Uterine smooth muscle cell (primary cell): ENCODE results near the gene SLC47A2. TPM values are rescaled to one million over a fixed set of nuclear protein-coding genes. Genes with fewer than 3 reads are reported as not detected.

Experiments
- total RNA-seq: library from RNA; depleted of rRNA; stranded (reverse); fragments of >200 nt; gene quantifications from 2 replicates; pipeline ENCODE4 v1.2.3, GENCODE V29; 2014

Gene SLC47A2
- not detected in 2 replicates for total RNA-seq

DNA sequence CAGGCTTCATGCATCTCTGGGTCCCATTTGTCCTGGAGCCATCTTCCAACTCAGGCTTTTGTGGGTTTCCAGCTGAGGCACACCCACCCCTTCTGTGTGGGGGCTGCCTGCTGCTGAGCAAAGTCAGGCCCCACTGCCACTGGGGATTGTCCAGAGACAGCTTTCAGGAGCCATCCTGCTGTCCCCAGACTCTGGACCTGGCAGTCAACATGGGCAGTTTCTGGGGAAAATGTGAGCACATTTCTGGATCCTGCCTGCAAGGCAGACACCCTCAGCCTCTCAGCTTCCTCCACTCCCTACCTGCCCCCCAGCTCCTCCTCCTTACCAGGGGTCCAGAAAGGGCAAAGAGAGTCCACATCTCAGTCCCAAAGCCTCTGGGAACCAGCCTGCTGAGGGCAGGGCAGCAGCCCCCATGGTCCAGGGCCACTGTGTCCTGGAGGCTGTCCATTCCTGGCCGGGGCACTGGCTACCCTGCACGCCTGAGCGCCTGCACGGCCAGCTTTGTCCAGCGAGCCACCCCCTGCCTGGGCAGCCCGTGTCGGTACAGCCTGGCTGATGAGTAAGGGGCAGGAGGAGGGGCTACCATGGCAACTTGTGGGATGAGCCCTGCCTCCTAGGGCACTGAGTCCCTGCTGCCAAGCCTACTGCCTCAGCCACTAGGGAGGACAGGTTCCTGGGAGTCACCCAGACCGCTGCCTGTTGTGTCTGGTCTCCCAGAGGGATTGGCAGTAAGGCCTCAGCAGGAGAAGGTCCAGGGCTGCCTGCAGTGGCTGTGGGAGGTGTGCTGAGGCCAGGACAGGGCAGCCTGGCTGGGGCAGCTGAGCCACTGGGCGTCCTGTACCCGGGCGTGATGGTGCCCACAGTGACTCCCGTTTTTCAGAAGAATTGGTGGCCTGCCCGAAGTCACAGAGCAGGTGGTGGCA lies at the start of gene SLC47A2:
TSS of gene SLC47A2 (minus strand) at position 477 of the 923 bp plus-strand sequence. CDS start at position 448, 29 bp downstream.

GRCh38 chr17:19747829-19748806 lies 31.7 kb upstream of the SLC47A2 start, which contains the start of gene ALDH3A1:
ALDH3A1 (minus strand) TSS chr17:19748298; CDS start chr17:19745129, 3,169 bp downstream.

GRCh38 chr17:19648475-19649273 lies 67.7 kb downstream of the SLC47A2 start, which contains the start of gene ALDH3A2:
ALDH3A2 (plus strand) TSS chr17:19648751; CDS start chr17:19648972, 221 bp downstream.

Other genes with a start within 250 kb of the SLC47A2 start
- 0.55 and 1.5 TPM in 2 replicates for gene SLC47A1, start 182.7 kb downstream of the SLC47A2 start, total RNA-seq
- 25.2 and 25.3 TPM in 2 replicates for gene ALDH3A2, start 67.8 kb downstream of the SLC47A2 start, total RNA-seq
- 0.50 TPM in 1 of 2 replicates, not detected in the other for gene ALDH3A1, start 31.7 kb upstream of the SLC47A2 start, total RNA-seq
- 14.1 and 19.1 TPM in 2 replicates for gene ULK2, start 151.4 kb upstream of the SLC47A2 start, total RNA-seq